GM11168 (cell line): ENCODE data around the gene ANKRD30BL.
"Not testable (repeated sequence)": the region's sequence is repeated elsewhere in the genome, so short reads cannot be mapped to it uniquely, and the experiment has no call there.

Source experiments
- in situ Hi-C: fragments of 300-500 bp; cut with MboI; formaldehyde crosslinking; loops from one replicate; pipeline ENCODE4 v1.12.0; 2022; ENCODE audit warnings: low sequenced_read_pairs; ENCODE audit not compliant: unreplicated experiment

The ANKRD30BL gene, protein sequence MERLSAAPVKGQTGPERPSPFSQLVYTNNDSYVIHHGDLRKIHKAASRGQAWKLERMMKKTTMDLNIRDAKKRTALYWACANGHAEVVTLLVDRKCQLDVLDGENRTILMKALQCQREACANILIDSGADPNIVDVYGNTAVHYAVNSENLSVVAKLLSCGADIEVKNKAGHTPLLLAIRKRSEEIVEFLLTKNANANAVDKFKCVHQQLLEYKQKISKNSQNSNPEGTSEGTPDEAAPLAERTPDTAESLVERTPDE

GRCh38 chr2:132161161-132162124, at the start of gene ANKRD30BL:
Gene ANKRD30BL, minus strand, starts transcription at chr2:132161952. Its CDS starts 247 bp downstream, at chr2:132161705.
- in situ Hi-C loops: not testable (repeated sequence)

DNA sequence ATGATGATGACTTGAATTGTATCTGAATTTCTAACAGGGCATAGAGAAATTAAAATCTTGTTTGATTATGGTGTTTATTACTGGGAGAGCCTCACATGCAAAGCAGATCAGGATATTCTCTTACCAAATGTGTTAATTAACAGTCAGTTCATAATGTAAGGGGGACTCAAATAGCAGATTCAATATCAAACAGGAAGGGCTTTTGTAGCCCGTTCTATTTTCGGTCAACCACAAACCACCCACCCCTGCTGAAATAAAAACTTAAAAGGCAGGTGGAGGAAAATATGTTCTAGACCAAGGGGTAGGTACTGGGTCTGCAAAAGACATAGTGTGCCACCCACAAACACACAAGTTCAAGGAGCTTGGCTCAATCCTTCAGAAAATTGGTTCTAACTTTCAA, 41.1 kb upstream of the ANKRD30BL start:
- in situ Hi-C loops: not testable (repeated sequence)

DNA sequence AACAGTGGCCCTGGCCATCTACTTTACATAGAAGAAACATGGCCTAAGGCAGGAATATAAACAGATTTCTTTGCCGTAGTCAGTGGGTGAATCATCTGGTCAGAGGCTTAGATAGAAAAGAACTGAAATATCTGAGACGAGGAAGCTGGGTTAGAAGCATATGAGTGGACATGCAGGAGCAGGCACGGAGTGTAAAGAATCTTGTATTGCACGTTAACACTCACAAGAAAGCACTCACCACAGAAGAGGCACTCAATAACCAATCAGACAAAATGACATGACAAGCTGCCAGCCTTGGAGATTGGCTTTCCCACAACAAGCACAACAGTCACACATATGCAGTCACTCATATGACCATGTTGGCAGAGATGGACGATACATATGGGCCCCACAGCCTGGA, 31.1 kb upstream of the ANKRD30BL start:
- in situ Hi-C loops: not testable (repeated sequence)

- in situ Hi-C loops: not testable (repeated sequence)
Measured at GRCh38 chr2:132167100-132167499, 5.3 kb upstream of the ANKRD30BL start.

- in situ Hi-C loops: not testable (repeated sequence)
Measured at GRCh38 chr2:132162125-132162660, 441 bp upstream of the ANKRD30BL start.

DNA sequence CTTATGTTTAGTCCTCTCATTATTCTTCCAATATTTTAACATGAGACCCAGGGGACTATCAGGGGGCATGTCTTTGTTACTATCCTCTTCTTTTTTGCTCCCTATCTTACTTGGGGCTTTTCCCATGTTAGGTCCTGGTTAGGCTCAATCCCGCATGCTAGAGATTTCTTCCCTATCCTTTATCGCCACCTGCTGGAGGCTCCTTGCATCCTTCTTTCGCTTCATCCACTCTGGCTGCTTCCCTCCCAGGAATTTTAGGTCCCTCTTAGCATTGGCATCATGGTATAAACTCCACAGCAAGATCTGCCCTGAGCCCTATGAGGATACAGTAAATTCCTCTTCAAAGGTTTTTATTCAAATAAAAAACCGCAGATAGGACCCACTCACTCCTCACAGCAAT, 15.0 kb downstream of the ANKRD30BL start:
- in situ Hi-C loops: not testable (repeated sequence)
